WI38 (cell line): ENCODE data around the gene APOO.

Experiments
- H3K4me3 ChIP-seq: 2 replicates; pipeline ENCODE4 v1.5.1; 2011; ENCODE audit warnings: low read depth, mild to moderate bottlenecking, control low read depth, low read length
- CTCF ChIP-seq: IDR thresholded peaks from 2 replicates; pipeline ENCODE4 v1.5.1; 2012; ENCODE audit warnings: low read depth, mild to moderate bottlenecking, control low read depth, low read length

Gene APOO

DNA sequence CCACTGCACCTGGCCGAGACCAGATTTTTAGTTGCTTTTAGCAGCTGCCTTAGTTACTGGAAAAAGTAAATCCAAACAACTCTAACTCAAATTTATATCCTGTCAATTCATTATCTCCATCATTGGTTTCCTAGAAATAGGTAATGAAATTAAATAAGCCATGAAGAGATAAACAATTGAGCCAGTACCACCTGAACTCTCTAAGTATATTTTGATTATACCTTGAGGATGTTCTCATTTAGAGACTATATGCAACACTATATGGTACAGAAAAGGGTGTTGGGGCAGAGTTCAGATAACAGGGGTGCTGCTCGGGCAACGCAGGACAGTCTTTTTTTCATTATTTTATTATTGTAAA is 89.8 kb downstream of the APOO start:
- no peak for TF ChIP-seq CTCF
- no peak overlapping the region for H3K4me3 ChIP-seq

GRCh38 chrX:23816179-23816578 is 91.6 kb downstream of the APOO start:
- no peak for TF ChIP-seq CTCF
- H3K4me3 ChIP-seq: no peak overlapping the region

GRCh38 chrX:23815376-23815775 is 92.4 kb downstream of the APOO start:
- no peak overlapping the region for H3K4me3 ChIP-seq
- TF ChIP-seq CTCF: no peak

DNA sequence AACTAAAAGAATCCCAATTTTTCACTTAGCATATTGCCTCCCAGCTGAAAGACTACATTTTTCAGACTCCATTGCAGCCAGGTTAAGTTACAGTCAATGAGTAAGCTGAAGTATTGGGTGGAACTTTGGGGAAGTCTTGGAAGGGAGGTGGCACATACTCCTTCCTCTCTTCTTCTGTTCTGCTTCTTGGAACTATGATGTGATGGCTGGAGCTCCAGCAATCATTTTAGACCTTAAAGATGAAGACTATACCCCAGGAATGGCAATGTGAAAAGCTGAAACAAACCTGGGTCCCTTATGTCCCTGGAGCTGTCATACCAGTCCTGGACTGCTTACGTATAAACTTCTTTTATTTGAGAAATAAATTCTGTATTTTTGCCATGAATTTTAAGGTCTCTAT is 93.9 kb downstream of the APOO start:
- no peak overlapping the region for H3K4me3 ChIP-seq

GRCh38 chrX:23811656-23812055 is 96.1 kb downstream of the APOO start:
- no peak overlapping the region for H3K4me3 ChIP-seq
- no peak for TF ChIP-seq CTCF

More for the DNA sequence above, 93.9 kb downstream of the APOO start:
- no peak for TF ChIP-seq CTCF

DNA sequence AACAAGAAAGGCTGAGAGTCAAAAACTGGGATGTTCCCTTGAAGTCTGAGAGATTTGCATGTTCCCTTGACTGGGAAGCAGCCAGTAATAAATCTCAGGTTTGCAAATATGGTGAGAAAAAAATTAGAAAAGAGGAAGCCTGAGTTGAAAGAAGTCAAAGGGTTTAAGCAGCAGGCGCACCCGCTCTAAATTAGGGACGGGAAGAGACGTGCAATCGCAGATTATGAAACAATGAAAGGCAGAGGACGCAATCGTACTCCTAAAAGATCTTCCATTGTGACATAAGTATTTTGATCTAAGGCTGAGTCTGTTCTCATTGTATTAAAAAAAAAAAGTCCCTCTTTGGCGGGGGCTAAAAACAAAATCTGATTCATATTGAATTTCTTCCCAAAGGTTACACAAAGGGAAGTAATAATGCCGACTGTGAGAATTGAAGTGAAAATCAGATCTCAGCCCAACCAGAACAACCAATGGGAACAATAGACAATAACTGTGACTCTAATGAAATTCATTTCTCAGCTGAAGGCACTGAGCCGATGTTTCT is 96.6 kb downstream of the APOO start:
- TF ChIP-seq CTCF: no peak
- no peak overlapping the region for H3K4me3 ChIP-seq

DNA sequence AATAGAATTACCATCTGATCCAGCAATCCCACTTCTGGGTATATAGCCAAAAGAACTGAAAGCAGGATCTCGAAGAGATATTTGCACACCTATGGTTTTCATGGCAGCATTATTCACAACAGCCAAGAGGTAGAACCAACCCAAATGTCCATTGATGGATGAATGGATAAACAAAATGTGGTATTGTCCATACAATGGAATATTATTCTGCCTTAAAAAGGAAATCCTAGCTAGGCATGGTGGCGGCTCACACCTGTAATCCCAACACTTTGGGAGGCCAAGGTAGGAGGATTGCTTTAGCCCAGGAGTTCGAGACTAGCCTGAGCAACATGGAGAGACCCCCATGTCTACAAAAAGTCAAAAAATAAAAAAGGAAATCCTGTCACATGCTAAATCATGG is 97.5 kb downstream of the APOO start:
- TF ChIP-seq CTCF: no peak

More for the DNA sequence above, 97.5 kb downstream of the APOO start:
- no peak overlapping the region for H3K4me3 ChIP-seq
